Spleen (tissue), 7 donors: ENCODE measurements around the gene TVP23B.

ENCODE experiments used
- POLR2A ChIP-seq, 3 donors: fragments of 450-650 bp; IDR thresholded peaks; one replicate each; pipeline ENCODE4 v1.5.1; 2017; ENCODE audit warnings: antibody characterized with exemption in 3 of 3, mild to moderate bottlenecking in 1 of 3
- POLR2AphosphoS5 ChIP-seq, 3 donors: sonication (generic); formaldehyde crosslinking; IDR thresholded peaks; one replicate each; pipeline ENCODE4 v1.5.1; 2017; ENCODE audit warnings: antibody characterized with exemption in 3 of 3
- TF ChIP-seq, protein P1 (sequence below), 11 experiments: fragments of 200-600 bp in 7 of 11; fragments of 450-650 bp in 4 of 11; sonication (generic) in 4 of 11; IDR thresholded peaks in 8 of 11; conservative IDR thresholded peaks in 3 of 11; 1 replicate in 7 of 11; 2 replicates in 4 of 11; pipeline versions ENCODE4 v1.4.0 to v1.8.0; 2016 to 2021; ENCODE audit warnings: antibody characterized with exemption in 11 of 11, inconsistent platforms in 4 of 11, mild to moderate bottlenecking in 1 of 11
- donor health status: DM: no; HTN: no; CAD: no; lungs with moderate emphysema.
- donor health status: DM: no; HTN: no; CAD: no.
- donor health status: DM: no; HTN: no; CAD: no.

DNA sequence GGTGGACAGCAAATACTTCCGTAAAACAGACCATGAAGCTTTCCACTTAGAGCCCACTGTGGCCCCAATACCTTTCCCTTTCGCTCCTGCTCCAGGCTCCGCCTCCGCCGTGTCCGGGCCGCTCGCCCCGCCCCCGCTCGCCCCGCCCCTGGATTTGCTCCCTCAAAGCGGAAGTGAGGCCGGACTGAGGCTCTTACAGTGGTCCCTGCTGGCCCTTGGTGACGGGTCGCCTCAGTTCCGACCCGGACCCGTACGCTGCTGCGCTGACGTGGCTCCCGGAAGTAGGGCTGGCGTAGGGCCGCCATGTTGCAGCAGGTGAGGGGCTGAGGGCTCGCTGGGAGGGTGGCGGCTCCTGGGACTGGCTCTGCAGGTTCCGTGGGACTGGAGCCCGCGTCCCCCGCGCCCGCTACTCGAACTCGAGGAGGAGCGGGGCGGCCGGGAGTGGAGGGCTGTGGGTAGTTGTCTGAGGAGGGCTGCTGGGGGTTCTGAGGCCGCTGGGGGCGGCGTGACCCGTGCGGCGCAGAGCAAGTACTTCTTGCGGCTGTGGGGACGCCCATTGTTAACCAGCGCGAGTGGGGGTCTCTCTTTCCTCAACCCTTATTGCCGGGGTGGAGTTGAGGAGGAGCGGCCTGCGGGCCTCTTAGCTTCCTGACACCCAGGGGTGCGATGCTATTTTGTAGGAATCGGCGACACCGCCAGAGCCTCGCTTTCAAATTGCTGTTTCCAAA is at the start of gene TVP23B:
- peak in 2 of 3 donors; percentile 55 to 59 for TF ChIP-seq POLR2A (IDR thresholded peaks at IDR 0.05)
- TF ChIP-seq, protein P1, sequence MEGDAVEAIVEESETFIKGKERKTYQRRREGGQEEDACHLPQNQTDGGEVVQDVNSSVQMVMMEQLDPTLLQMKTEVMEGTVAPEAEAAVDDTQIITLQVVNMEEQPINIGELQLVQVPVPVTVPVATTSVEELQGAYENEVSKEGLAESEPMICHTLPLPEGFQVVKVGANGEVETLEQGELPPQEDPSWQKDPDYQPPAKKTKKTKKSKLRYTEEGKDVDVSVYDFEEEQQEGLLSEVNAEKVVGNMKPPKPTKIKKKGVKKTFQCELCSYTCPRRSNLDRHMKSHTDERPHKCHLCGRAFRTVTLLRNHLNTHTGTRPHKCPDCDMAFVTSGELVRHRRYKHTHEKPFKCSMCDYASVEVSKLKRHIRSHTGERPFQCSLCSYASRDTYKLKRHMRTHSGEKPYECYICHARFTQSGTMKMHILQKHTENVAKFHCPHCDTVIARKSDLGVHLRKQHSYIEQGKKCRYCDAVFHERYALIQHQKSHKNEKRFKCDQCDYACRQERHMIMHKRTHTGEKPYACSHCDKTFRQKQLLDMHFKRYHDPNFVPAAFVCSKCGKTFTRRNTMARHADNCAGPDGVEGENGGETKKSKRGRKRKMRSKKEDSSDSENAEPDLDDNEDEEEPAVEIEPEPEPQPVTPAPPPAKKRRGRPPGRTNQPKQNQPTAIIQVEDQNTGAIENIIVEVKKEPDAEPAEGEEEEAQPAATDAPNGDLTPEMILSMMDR (IDR thresholded peaks at IDR 0.05 in 8 of 11, conservative IDR thresholded peaks at IDR 0.05 in 3 of 11) = peak in 2 of 11 experiments; percentile 10 to 19
- TF ChIP-seq POLR2AphosphoS5 (IDR thresholded peaks at IDR 0.05) = peak; percentile 94 to 96 (median 94)
